ENCODE data around the gene HIPK3.
"Not testable (repeated sequence)": the region's sequence is repeated elsewhere in the genome, so short reads cannot be mapped to it uniquely, and the experiment has no call there.

Gene HIPK3

DNA sequence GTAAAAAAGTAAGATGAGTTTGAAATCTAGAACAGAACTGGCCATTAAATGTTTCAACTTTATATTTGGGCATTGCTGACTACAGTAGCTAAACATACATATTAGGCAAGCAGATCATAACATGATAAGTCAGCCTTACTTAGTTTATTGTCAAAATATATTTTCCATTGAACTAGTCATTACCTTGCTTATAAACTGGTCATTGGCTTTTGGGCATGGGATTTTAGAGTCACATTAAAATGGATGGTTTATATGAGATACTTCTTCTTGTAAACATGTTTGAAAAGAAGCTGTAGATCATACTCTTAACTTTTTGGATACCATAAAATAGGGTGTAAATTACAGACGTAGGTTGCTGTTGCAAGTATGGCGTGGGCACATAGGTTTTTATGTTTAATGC lies 2.7 kb downstream of the HIPK3 start:
- no peak for DNase-seq

DNA sequence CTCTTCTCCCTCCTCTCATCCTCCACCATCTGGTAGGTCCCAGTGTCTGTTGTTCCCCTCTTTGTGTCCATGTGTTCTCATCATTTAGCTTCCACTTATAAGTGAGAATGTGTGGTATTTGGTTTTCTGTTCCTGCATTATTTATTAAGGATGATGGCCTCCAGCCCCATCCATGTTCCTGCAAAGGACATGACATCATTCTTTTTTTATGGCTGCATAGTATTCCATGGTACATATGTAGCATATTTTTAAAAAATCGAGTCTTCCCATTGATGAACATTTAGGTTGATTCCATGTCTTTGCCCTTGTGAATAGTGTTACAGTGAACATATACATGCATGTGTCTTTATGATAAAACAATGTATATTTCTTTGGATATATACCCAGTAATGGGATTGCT lies 4.2 kb downstream of the HIPK3 start:
- not testable (repeated sequence) for DNase-seq

DNA sequence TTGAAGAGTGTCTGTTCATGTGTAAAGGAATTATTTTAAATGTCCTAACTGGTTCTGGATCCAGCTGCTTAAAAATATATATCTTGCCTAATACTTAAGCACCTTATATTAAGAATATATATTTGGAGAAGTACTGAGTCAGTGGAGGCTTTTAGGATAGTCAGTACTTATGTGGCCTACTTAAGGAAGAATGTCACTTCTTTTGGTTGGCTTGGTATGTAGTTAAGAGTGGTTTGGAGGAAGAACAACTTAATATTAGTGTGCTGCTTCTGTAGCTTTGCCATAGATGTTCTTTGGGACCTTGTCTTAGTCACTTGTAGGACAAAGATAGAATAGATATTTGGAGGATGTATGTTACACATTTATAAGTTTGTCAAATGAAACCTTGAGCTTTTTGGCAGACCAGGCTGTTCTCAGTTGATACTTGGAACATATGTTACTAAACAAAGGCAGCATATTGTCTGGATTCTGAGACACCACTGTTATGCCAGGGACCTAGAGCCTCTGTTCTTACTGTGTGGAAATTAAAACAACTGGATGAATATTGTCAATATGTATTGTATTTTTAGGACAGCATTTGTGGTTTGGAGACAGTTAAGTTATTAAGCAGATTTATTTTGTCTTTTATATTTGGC lies 4.9 kb downstream of the HIPK3 start:
- no peak for DNase-seq

DNA sequence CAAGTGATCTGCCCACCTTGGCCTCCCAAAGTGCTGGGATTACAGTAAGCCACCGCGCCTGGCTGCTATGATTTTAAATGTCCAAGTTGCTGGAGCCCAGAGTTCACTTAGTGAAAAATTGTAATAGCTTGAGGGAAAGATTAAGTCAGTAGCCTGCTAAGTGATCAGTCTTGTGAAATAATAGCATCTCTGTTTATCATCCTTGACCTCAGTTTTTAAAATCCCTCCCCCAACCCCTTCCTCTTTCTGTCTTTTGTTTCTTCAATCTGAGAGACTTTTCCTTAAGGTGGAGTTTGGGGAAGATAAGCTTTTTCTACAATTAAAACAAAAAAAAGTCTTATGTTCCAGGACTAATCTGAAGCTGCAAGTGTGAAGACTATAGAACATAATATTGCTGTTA lies 6.4 kb downstream of the HIPK3 start:
- DNase-seq = no peak

DNA sequence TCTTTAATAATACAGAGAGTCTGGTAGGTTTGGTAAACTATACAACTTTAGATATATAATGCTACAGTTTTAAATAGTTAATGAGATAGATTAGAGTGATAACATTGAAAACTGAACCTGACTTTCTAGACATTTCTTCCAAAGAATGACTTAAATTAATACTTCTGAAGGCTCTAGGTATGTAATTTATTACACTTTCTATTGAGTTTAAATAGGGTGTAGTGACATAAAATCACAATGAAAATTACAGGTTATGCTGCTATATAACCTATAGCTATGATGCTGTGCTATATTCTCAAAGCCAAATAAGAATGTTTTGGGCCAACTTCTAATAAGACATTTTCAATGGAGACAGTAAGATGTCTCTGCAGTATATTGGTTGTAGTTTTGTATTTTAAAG lies 7.7 kb downstream of the HIPK3 start:
- DNase-seq = no peak

DNA sequence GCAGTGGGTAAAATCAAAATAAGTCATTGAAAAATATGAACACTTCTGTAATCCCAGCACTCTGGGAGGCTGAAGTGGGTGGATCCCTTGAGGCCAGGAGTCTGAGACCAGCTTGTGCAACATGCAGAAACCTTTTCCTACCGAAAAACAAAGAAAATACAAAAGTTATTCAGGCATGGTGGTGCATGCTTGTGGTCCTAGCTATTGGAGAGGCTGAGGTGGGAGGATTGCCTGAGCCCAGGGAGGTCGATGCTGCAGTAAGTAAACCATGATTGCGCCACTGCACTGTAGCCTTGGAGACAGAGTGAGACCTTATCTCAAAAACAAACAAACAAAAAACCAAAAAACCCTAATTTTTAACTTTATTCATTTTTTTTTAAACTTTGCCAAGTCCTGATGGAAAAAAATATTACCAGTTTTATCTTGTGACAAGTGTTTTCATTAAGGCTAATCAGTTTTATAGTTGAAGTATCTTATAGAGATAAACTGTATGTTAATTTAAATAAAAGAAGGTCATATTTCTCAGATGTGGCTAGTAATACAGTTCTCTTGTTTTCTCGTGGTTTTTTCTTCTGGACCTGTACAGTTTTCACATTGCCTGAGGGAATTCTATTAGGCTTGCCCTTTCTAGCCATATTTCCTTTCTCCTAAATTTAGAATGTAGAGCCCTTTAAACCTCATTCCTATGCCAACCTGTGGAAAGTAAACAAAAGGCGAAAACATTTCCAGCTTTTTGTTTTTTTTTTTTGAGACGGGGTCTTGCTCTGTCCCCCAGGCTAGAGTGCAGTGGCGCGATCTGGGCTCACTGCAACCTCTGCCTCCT lies 9.4 kb downstream of the HIPK3 start:
- DNase-seq = no peak

DNA sequence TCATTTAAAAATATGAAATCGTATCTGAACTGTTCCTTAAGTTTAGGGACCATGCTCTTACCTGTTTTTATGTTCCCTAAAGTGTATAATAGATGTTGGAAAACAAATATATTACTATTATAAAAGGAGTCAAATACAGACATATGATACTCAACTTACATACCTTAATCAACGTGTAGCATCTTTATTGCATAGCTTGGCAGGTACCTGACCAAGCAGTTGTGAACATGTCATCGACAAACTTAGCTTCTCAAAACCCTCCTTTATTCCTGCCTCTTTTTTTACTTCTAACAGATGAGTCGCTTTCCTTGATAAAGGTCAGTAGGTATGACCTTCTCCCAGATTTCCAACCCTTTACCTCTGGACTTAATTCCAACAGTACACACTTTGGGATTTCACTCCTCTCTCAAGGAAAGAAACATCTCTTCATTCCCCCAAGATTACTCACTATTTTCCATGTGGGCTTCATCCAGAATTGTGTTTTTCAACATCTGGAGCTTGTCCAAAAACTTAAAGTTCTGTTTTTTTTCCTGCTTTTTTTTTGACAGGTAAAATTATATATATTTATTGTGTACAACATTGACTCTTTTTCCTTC lies 11.9 kb downstream of the HIPK3 start:
- DNase-seq = no peak

DNA sequence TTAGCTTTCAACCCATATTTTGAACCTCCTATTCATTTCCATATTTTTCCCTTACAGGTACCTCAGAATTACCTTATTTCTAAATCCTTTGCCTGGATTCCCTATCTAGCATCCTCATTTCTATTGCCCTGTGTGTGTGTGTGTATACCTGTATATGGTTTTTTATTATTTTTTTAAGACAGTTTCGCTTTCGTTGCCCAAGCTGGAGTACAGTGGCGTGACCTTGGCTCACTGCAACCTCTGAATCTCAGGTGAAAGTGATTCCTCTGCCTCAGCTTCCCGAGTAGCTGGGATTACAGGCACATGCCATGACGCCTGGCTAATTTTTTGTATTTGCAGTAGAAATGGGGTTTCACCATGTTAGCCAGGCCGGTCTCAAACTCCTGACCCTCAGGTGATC lies 12.6 kb downstream of the HIPK3 start:
- no peak for DNase-seq

DNA sequence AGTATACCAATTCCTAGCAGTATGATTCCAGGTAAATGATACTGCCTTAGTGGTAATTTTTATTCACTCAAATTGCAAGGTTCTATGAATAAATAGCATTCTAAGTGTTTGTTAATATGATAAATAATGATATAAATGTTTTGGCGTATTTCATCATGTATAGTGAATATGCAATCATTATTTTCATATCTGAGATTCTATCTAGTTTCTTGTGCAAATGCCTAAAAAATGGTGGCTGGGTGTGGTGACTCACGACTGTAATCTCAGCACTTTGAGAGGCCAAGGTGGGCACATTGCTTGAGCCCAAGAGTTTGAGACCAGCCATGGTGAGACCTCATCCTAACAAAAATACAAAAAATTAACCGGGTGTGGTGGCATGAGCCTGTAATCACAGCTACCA lies 13.9 kb downstream of the HIPK3 start:
- DNase-seq = no peak

DNA sequence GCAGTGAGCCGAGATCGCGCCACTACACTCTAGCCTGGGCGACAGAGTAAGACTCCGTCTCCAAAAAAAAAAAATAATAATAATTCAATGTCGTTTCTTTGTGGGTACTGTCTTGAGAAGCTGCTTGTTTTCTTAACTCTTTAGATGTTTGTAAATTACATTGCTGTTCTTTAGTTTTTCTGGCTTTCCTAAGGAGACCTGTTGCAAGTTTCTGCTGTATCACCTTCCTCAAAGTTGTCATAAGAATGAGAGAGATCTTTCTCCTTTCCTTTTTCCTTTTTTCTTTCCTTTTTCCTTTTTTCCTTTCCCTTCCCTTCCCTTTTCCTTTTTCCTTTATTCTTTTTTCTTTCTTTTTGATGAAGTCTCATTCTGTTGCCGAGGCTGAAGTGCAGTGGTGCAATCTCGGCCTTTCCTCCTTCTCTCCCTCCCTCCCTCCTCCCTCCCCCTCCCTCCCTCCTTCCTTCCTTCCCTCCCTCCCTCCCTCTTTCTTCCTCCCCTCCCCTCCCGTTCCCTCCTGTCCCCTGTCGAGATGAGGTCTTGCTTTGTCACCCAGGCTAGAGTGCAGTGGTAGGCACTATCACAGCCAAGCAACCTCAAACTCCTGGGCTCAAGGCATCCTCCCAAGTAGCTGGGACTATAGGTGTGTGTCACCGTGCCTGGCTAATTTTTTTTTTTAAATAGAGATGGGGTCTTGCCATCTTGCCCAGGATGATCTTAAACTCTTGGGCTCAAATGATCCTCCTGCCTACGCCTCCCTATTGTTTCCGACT lies 15.3 kb downstream of the HIPK3 start:
- DNase-seq = no peak

DNA sequence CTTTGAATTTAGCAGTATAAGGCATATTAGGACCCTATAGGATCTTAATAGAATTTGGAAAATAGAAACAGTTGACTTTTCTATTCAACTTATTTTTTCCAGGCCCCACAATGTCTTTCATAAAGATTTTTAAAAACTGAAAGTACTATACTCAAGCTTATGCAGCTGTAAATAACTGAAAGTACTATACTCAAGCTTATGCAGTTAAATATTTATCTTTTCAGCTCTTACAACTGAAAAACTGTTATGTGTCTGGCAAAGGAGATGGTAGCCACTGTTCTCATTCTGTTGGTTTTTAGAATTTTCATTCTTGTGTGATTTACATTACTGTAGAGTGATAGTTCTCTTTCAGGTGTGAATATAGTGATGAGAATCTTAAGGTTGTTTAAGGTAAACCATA lies 16.5 kb downstream of the HIPK3 start:
- DNase-seq = no peak

DNA sequence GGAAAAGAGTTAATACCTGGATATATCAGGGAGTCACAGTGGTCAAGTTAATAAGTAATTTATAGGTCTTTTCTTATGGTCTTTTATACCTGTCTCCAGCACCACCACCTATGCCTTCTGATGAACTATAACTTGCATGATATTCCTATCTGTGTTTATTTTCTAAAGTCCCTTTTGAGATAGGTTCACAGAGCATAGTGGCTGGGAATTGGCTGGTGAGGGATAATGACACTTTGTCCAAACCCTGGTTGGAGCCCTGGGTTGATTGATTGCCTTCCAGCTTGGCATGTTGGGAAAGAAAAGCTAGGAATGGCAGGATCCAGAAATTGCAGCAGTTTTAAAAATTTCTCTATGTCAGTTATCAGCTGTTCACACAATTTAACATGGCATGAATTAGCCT lies 23.2 kb downstream of the HIPK3 start:
- DNase-seq = no peak

DNA sequence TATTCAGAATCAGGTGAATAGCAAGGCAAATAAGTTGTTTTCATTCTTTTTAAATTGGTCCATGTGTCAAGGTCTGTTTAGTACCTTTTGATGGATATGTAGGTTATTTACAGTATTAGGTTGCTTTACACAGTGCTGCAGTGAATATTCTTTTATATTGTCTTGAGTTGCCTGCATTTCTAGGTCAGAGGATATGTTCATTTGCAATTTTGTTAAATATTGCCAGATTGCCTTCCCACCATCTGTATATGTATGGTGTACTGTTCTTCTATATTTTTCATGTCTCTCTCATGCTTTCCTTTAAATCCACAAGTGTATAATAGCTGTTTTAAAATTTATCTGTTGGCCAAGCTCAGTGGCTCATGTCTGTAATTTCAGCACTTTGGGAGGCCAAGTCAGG lies 24.6 kb downstream of the HIPK3 start:
- no peak for DNase-seq

DNA sequence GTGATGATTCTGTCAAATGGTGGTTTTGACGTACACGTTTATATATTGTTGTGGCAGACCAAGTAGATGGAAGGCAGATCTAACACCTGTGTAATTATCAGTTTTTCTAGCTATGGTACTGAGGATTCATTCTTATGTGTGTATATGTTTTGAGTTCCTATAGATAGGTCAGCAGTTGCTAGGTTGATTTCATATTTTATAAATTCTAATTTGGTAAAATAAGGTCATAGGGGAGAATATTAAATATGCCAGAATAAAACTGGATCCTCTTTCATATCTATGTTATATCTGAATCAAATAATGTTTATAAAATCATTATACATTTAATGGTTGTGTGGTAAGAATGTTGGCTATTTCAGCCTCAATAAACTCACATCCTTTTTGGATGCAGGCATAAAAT lies 27.6 kb downstream of the HIPK3 start:
- no peak for DNase-seq

DNA sequence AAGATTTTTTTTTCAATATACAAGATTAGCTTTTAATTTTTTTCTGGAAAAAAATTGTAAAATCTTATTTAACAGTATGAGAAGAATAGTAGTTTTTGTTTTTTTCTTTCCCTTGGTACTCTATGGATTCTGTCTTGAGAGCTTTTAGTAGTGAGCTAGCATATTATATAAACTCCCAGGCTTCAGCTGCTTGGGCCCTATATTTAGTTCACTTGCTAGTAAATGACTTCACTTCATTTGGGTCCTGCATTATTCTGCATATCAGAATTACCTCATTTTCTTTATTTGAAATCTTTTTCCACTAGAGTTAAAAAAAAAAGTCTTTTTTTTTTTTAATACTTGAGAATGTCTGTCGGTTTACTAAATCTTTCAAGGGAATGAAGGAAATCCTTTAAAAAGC lies 33.1 kb downstream of the HIPK3 start:
- DNase-seq = no peak

DNA sequence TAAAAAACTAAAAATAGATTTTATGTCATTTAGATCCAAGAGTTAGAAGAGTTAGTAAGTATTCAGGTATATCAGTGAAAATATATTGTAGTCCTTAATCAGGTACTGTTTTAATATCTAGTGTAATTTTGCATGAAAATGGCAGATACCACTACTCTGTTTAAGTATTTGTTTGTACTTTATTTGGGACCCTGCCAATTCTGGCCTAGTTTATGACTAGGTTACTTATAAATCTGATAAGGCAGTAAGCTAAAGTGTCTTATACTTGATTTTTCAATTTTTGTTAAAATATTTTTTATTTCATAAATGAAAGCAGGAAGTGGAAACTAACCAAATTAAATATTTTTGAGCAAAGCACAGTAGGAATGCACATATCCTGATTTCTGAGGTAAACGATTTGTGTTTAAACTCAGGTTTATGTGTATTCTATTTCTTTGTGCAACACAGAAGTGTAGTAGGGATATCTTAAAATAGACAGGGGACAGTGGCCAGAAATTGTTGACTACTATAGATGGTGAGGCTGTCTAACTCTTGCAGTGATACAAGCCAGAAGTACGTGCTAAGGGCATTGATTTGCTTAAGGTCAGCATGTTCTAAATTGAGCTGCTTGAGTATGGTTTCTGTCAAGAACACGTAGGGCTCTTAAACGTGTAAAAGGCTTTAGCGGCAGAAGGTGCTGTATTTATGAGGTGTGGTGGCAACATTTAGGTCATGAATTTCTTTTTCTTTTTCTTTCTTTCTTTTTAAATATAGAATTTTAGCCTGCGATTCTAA lies 34.0 kb downstream of the HIPK3 start:
- no peak for DNase-seq

DNA sequence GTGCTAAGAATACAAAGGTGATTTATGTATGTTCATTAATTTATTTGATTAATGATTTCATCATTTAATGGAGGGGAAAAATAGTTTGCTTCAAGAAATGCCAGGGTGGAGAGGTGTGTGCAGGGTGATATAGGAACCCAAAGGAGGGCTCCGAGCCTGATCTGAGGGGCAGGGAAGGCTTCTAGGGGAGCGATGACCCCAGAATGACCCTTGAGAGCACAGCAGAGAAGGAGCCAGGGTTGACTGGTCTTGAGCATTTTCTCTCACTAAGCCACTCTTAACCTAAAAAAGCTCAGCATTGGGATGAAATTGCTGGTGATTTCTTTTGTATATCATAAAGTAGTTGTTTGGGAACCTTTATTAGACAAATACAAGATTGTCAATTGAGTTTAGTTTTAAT lies 35.1 kb downstream of the HIPK3 start:
- no peak for DNase-seq

DNA sequence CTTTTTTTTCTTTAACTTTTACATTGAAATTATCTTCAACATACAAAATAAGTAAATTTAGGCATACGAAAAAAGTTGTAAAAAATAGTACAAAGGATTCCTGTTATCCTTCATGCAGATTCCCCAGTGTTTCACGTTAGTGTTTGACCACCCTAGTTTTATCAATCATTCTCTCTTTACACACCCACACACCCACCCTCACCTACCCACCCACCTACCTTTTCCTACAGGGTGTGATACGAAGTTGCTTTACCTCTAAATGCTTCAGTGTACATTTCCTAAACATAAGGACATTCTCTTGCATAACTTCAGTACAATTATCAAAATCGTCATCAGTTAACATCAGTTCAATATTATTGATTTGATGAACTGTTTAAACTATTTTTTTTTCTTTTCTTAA lies 37.0 kb downstream of the HIPK3 start:
- no peak for DNase-seq

DNA sequence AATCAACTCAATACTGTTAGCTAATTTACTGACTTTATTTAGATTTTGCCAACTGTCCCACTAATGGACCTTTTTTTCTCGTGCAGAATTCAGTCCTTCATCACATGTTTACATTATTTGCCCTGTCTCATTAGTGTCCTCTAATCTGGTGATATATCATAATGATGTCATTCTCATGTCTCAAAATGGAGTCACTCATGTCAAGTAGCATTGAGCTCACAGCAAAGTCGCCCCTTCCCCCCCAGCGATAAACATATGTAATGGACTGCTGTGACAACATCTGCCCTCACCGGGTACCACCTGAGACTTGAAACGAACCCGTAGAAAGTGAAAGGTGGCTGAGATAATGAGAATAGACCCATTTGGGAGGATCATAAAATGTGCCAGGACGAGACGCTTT lies 37.6 kb downstream of the HIPK3 start:
- no peak for DNase-seq

DNA sequence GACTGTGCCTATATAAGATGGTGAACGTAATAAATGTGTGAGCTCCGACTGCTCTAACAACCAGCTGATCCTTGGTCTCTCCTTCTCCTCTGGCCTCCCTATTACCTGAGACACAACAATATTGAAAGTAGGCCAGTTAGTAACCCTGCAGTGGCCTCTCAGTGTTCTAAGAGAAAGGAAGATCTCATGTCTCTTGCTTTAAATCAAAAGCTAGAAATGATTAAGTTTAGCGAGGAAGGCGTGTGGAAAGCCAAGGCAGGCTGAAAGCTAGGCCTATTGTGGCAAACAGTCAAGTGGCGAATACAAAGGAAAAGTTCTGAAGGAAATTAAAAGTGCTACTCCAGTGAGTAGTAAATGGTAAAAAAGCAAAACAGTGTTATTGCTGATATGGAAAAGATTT lies 39.5 kb downstream of the HIPK3 start:
- DNase-seq = no peak

DNA sequence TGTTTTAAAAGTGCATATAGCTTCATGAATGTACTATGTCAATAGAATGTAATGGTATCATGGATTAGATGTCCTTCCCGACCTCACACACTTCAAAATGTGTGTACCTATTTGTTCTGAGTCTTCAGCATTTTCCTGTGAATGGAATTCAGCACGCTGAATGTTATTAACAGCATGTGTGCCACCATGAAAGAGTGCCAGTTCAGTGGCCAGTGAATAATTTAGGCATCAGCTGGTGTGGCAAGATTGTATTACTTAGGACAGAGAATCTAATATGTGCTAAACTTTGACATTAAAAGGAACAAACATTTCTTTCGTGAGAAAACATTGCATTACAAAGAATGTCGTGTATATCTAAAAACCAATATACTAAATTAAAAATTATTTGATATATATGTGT lies 46.4 kb downstream of the HIPK3 start:
- DNase-seq = no peak

DNA sequence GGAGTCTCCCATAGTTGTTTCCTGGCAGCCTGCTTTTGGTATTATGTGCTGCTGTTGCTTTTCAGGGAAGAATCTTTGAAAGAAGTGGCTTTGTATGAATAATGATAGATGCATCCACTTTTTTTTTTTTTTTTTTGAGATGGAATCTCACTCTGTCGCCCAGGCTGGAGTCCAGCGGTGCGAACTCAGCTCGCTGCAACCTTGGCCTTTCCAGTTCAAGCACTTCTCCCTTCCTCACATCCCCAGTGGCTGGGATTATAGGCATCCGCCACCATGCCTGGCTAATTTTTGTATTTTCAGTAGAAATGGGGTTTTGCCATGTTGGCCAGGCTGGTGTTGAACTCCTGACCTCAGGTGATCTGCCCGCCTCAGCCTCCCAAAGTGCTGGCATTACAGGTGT lies 49.6 kb downstream of the HIPK3 start:
- DNase-seq = not testable (repeated sequence)

DNA sequence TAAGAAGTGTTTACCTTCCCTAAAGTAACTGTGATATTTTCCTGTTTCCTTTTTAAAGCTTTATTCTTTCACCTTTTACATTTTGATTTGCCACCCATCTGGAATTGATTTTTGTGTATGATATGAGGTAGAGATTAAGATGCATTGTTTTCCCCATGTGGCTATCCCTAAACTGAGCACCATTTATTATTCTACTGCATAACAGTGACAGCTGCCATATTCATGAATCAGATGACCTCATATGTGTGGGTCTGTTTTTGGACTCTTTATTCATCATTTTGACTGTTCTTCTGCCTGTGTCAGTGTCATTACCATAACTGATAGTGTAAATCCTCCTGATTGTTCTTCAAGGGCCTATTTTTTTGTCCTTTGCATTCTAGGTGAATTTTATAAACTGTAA lies 50.8 kb downstream of the HIPK3 start:
- DNase-seq = no peak
